Smooth muscle cell (in vitro differentiated cells): Measurements from ENCODE around the gene HIF3A. TPM values are rescaled to one million over a fixed set of nuclear protein-coding genes. Genes with fewer than 3 reads are reported as not detected.

Experiments used
- DNase-seq: peaks from one replicate; lab custom pipeline; 2025; ENCODE audit not compliant: unreplicated experiment; lab: John Stamatoyannopoulos, UW
- H2AFZ ChIP-seq: fragments of 200-600 bp; sonication (generic); 2 replicates; pipeline ENCODE4 v1.6.0; 2016; ENCODE audit warnings: antibody characterized with exemption, low read depth, mild to moderate bottlenecking
- H3F3A ChIP-seq: fragments of 200-600 bp; sonication (generic); 2 replicates; pipeline ENCODE4 v1.6.0; 2017; ENCODE audit warnings: antibody characterized with exemption, low read depth
- H3K27ac ChIP-seq: fragments of 200-600 bp; sonication (generic); 2 replicates; pipeline ENCODE4 v1.5.1; 2016; ENCODE audit warnings: low read depth, mild to moderate bottlenecking
- H3K27me3 ChIP-seq: fragments of 200-600 bp; sonication (generic); 2 replicates; pipeline ENCODE4 v1.6.1; 2016; ENCODE audit warnings: low read depth, mild to moderate bottlenecking
- H3K36me3 ChIP-seq: fragments of 200-600 bp; sonication (generic); 2 replicates; pipeline ENCODE4 v1.5.1; 2016; ENCODE audit warnings: low read depth
- H3K4me1 ChIP-seq: fragments of 200-600 bp; sonication (generic); 2 replicates; pipeline ENCODE4 v1.5.1; 2016; ENCODE audit warnings: low read depth
- H3K4me2 ChIP-seq: fragments of 200-600 bp; sonication (generic); 2 replicates; pipeline ENCODE4 v1.6.0; 2016; ENCODE audit warnings: mild to moderate bottlenecking
- H3K4me3 ChIP-seq: fragments of 200-600 bp; sonication (generic); 2 replicates; pipeline ENCODE4 v1.5.1; 2016; ENCODE audit warnings: mild to moderate bottlenecking
- H3K79me2 ChIP-seq: fragments of 200-600 bp; sonication (generic); 2 replicates; pipeline ENCODE4 v1.6.0; 2016; ENCODE audit warnings: low read depth, mild to moderate bottlenecking
- H3K9ac ChIP-seq: fragments of 200-600 bp; sonication (generic); 2 replicates; pipeline ENCODE4 v1.6.0; 2016; ENCODE audit warnings: low read depth
- H3K9me3 ChIP-seq: fragments of 200-600 bp; sonication (generic); replicated peaks from 2 replicates; pipeline ENCODE4 v1.5.1; 2016; ENCODE audit warnings: low read depth
- H4K20me1 ChIP-seq: fragments of 200-600 bp; sonication (generic); 2 replicates; pipeline ENCODE4 v1.6.0; 2016; ENCODE audit warnings: low read depth
- CTCF ChIP-seq: fragments of 200-600 bp; sonication (generic); IDR thresholded peaks from 2 replicates; pipeline ENCODE4 v1.5.1; 2017; ENCODE audit warnings: borderline replicate concordance, mild to moderate bottlenecking, antibody characterized with exemption; ENCODE audit not compliant: insufficient read depth, poor library complexity, severe bottlenecking
- WGBS: methylation state at CpG from one replicate; pipeline ENCODE4 v1.1.7; 2016; ENCODE audit warnings: low lambda C conversion rate; 5-methylcytosine and 5-hydroxymethylcytosine counted together
- polyA plus RNA-seq: library from polyadenylated mRNA; unstranded; fragments of >200 nt; fragmentation: Nextera tagmentation; extraction: Ambion mirVana; gene quantifications from 2 replicates; pipeline ENCODE4 v1.2.1, GENCODE V29; 2016
- total RNA-seq: library from RNA; depleted of rRNA; stranded (reverse); fragments of >200 nt; gene quantifications from 2 replicates; pipeline ENCODE4 v1.2.3, GENCODE V29; 2014

The HIF3A gene
- total and polyA plus RNA-seq, 2 experiments from 2014 or later, result 4.9 to 16.2 TPM

DNA sequence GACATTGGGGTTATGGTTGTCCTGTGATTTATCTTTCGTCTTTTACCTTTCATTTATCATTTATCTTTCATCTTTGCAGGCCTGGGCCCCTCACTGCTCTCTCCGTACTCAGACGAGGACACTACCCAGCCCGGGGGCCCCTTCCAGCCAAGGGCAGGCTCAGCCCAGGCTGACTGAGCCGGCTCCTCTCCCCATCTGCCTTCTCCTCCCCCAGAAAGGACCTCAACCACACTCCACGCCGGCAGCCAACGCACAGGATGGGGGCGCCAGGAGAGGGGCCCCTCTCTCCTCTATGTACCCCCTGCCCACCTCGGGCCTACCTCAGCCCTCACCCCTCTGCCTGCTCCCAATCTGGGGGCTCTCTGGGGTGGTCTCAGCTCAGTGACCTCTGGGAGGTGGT is 42.6 kb downstream of the HIF3A start:
- H3K79me2 ChIP-seq, result no peaks in the 10 kb centered on the region
- no peak for DNase-seq
- no peak overlapping the region for H3K27ac ChIP-seq
- no peaks in the 10 kb centered on the region for H3K27me3 ChIP-seq
- no peak overlapping the region for H2AFZ ChIP-seq
- no peak overlapping the region for H3K9ac ChIP-seq
- no peak overlapping the region for H3K4me2 ChIP-seq
- WGBS, result 84% methylated on average over 10 of the region's 10 CpGs
- no peaks in the 10 kb centered on the region for H3K4me1 ChIP-seq
- no peaks in the 10 kb centered on the region for H3F3A ChIP-seq
- TF ChIP-seq CTCF, result no peak
- no peaks in the 10 kb centered on the region for H4K20me1 ChIP-seq
- no peak overlapping the region for H3K4me3 ChIP-seq
- H3K36me3 ChIP-seq, result no peaks in the 10 kb centered on the region
- H3K9me3 ChIP-seq, result no peaks in the 10 kb centered on the region

- H3K36me3 ChIP-seq, result no peaks in the 10 kb centered on the region
- no peak overlapping the region for H3K9ac ChIP-seq
- TF ChIP-seq CTCF, result no peak
- H3K27me3 ChIP-seq, result no peaks in the 10 kb centered on the region
- H3K9me3 ChIP-seq, result no peaks in the 10 kb centered on the region
- H3F3A ChIP-seq, result no peaks in the 10 kb centered on the region
- no peaks in the 10 kb centered on the region for H3K4me1 ChIP-seq
- H3K4me3 ChIP-seq, result no peak overlapping the region
- no peak overlapping the region for H3K27ac ChIP-seq
- WGBS, result 98% methylated on average over 11 of the region's 11 CpGs
- no peak overlapping the region for H2AFZ ChIP-seq
- H3K79me2 ChIP-seq, result no peaks in the 10 kb centered on the region
- no peak for DNase-seq
- H3K4me2 ChIP-seq, result no peak overlapping the region
- no peaks in the 10 kb centered on the region for H4K20me1 ChIP-seq
Observed at GRCh38 chr19:46340051-46340659, 43.3 kb downstream of the HIF3A start.

- Histone ChIP-seq H3K4me1 (no peaks in the 10 kb centered on the region), H3K27me3 (no peaks in the 10 kb centered on the region), H3K36me3 (no peaks in the 10 kb centered on the region), H3K9me3 (no peaks in the 10 kb centered on the region), H3K4me3 (no peak overlapping the region), H3K27ac (no peak overlapping the region), H3K4me2 (no peak overlapping the region), H3F3A (no peaks in the 10 kb centered on the region), H2AFZ (no peak overlapping the region), H3K79me2 (peaks cover under 1% of the 10 kb centered on the region), H4K20me1 (no peaks in the 10 kb centered on the region), H3K9ac (no peak overlapping the region)
- TF ChIP-seq CTCF, result no peak
- 87% methylated on average over 3 of the region's 3 CpGs for WGBS
- no peak for DNase-seq
Observed at GRCh38 chr19:46341937-46342336, 45.1 kb downstream of the HIF3A start.

- Histone ChIP-seq H3K4me2 (no peak overlapping the region), H3K27ac (no peak overlapping the region)
- TF ChIP-seq CTCF, result no peak
Observed at GRCh38 chr19:46344363-46344762, 47.5 kb downstream of the HIF3A start.

More at GRCh38 chr19:46344363-46344762, 47.5 kb downstream of the HIF3A start:
- H3K27me3 ChIP-seq, result no peaks in the 10 kb centered on the region
- no peaks in the 10 kb centered on the region for H3K36me3 ChIP-seq
- DNase-seq, result no peak
- peaks cover 22% of the 10 kb centered on the region for H3K79me2 ChIP-seq
- no peak overlapping the region for H2AFZ ChIP-seq
- no peaks in the 10 kb centered on the region for H3K9me3 ChIP-seq
- no peaks in the 10 kb centered on the region for H3F3A ChIP-seq
- no peak overlapping the region for H3K9ac ChIP-seq
- H3K4me3 ChIP-seq, result no peak overlapping the region
- H3K4me1 ChIP-seq, result peaks cover 4% of the 10 kb centered on the region
- H4K20me1 ChIP-seq, result peaks cover 17% of the 10 kb centered on the region
- WGBS, result 89% methylated on average over 1 of the region's 1 CpG
